Measurements from ENCODE around the gene HHLA2.

GRCh38 chr3:108302570-108302969, 6.2 kb downstream of the HHLA2 start:
- TF ChIP-seq CTCF (IDR thresholded peaks at IDR 0.05; ENCODE audit: low read length) (no peak), EZH2 (IDR thresholded peaks at IDR 0.05; ENCODE audit: borderline replicate concordance, low read length) (no peak)
